ENCODE data around the gene FAM50B. TPM values are rescaled to one million over a fixed set of nuclear protein-coding genes. Genes with fewer than 3 reads are reported as not detected.

The FAM50B gene
- total and polyA plus RNA-seq, 4 donors, result 8.8 to 12.3 (median 11.1) TPM

DNA sequence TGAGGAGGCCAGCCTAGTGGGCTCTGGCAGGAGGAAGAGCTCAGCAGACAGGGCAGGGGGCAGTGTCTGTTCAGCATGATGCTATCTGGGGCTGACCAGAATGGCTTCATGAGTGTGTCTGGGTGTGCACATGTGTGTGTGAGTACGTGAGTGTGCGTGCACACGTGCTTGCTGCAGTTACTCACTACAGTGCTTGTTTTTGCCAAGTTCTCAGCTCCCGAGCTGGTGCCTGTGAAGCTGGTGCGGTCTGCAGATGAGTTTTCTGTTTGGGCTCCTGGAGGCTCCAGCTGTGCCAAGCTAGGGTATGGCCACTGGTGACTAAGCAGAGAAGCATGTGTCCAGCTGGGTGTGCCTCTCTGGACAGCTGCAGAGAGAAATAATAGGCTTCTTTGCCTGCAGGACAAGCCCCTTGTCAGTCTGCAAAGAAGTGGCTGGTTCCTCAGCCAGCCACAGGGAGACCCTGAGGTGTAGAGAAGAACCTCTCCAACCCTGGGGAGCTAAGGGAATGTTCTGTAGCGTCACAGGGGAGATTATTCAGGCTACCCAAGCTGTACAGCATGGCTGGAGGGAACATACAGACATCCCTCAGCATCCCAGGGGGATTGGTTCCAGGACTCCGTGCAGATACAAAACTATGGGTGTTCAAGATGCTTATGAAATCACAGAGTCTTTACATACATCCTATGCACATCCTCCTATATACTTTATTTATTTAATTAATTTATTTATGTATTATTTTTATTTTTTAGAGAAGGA, 40.2 kb upstream of the FAM50B start:
- H3K9ac ChIP-seq (ENCODE audit: low read depth in 1 of 2, low read length in 2 of 2), result no peak overlapping the region
- H3K9me3 ChIP-seq (ENCODE audit: control insufficient read depth in 4 of 4, low read length in 3 of 4), result no peaks in the 10 kb centered on the region
- no peak overlapping the region for H3K27ac ChIP-seq (ENCODE audit: low read depth in 1 of 2, low read length in 2 of 2)
- H3K4me3 ChIP-seq (ENCODE audit: low read depth in 1 of 3, low read length in 3 of 3), result no peak overlapping the region
- H3K27me3 ChIP-seq (ENCODE audit: control insufficient read depth in 4 of 4, insufficient read depth in 4 of 4, low read length in 3 of 4), result no peaks in the 10 kb centered on the region
- WGBS, result 90% methylated on average over 7 of the region's 7 CpGs
- TF ChIP-seq, protein P1, sequence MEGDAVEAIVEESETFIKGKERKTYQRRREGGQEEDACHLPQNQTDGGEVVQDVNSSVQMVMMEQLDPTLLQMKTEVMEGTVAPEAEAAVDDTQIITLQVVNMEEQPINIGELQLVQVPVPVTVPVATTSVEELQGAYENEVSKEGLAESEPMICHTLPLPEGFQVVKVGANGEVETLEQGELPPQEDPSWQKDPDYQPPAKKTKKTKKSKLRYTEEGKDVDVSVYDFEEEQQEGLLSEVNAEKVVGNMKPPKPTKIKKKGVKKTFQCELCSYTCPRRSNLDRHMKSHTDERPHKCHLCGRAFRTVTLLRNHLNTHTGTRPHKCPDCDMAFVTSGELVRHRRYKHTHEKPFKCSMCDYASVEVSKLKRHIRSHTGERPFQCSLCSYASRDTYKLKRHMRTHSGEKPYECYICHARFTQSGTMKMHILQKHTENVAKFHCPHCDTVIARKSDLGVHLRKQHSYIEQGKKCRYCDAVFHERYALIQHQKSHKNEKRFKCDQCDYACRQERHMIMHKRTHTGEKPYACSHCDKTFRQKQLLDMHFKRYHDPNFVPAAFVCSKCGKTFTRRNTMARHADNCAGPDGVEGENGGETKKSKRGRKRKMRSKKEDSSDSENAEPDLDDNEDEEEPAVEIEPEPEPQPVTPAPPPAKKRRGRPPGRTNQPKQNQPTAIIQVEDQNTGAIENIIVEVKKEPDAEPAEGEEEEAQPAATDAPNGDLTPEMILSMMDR (IDR thresholded peaks at IDR 0.05; ENCODE audit: low read depth, low read length, missing input control), result no peak
- no peak for TF ChIP-seq NR2F2 (IDR thresholded peaks at IDR 0.05)
- no peak for TF ChIP-seq EGR1 (IDR thresholded peaks at IDR 0.05; ENCODE audit: low read depth in 2 of 2)
- peak in 1 of 2 donors; percentile 25 for TF ChIP-seq JUND (IDR thresholded peaks at IDR 0.05)
- DNase-seq (ENCODE audit: low spot score), result no peak
- H3K4me1 ChIP-seq (ENCODE audit: control insufficient read depth in 4 of 4, insufficient read depth in 4 of 4, low read length in 3 of 4), result peaks cover 0 to 5% (median 3%) of the 10 kb centered on the region in 4 donors
- H3K36me3 ChIP-seq (ENCODE audit: control insufficient read depth in 4 of 4, insufficient read depth in 3 of 4, low read depth in 1 of 4, low read length in 3 of 4), result no peaks in the 10 kb centered on the region

DNA sequence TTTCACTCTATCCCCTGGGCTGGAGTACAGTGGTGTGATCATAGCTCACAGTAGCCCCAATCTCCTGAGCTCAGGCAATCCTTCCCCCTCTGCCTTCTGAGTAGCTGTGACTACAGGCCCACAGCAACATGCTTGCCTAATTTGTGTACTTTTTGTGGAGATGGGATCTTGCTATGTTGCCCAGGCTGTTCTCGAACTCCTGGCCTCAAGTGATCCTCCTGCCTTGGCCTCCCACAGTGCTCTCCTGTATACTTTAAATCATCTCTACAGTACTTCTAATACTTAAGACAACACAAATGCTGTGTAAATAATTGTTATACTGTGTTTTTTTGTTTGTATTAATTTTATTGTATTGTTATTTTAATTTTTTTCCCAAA, 39.7 kb upstream of the FAM50B start:
- no peak overlapping the region for H3K9ac ChIP-seq (ENCODE audit: low read depth in 1 of 2, low read length in 2 of 2)
- TF ChIP-seq, protein P2, sequence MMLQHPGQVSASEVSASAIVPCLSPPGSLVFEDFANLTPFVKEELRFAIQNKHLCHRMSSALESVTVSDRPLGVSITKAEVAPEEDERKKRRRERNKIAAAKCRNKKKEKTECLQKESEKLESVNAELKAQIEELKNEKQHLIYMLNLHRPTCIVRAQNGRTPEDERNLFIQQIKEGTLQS (IDR thresholded peaks at IDR 0.05), result no peak
- TF ChIP-seq JUND (IDR thresholded peaks at IDR 0.05) (no peak), HNF4G (IDR thresholded peaks at IDR 0.05) (no peak), YY1 (IDR thresholded peaks at IDR 0.05) (no peak), RXRA (IDR thresholded peaks at IDR 0.05) (no peak), FOXA1 (IDR thresholded peaks at IDR 0.05) (no peak)
- TF ChIP-seq, protein P1 (IDR thresholded peaks at IDR 0.05; ENCODE audit: low read depth, low read length, missing input control), result no peak
- TF ChIP-seq, protein P3, sequence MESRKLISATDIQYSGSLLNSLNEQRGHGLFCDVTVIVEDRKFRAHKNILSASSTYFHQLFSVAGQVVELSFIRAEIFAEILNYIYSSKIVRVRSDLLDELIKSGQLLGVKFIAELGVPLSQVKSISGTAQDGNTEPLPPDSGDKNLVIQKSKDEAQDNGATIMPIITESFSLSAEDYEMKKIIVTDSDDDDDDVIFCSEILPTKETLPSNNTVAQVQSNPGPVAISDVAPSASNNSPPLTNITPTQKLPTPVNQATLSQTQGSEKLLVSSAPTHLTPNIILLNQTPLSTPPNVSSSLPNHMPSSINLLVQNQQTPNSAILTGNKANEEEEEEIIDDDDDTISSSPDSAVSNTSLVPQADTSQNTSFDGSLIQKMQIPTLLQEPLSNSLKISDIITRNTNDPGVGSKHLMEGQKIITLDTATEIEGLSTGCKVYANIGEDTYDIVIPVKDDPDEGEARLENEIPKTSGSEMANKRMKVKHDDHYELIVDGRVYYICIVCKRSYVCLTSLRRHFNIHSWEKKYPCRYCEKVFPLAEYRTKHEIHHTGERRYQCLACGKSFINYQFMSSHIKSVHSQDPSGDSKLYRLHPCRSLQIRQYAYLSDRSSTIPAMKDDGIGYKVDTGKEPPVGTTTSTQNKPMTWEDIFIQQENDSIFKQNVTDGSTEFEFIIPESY (IDR thresholded peaks at IDR 0.05), result no peak
- H3K4me1 ChIP-seq (ENCODE audit: control insufficient read depth in 4 of 4, insufficient read depth in 4 of 4, low read length in 3 of 4), result peaks cover 0 to 5% (median 3%) of the 10 kb centered on the region in 4 donors
- H3K27me3 ChIP-seq (ENCODE audit: control insufficient read depth in 4 of 4, insufficient read depth in 4 of 4, low read length in 3 of 4), result no peaks in the 10 kb centered on the region
- no peaks in the 10 kb centered on the region for H3K9me3 ChIP-seq (ENCODE audit: control insufficient read depth in 4 of 4, low read length in 3 of 4)
- H3K36me3 ChIP-seq (ENCODE audit: control insufficient read depth in 4 of 4, insufficient read depth in 3 of 4, low read depth in 1 of 4, low read length in 3 of 4), result no peaks in the 10 kb centered on the region
- H3K27ac ChIP-seq (ENCODE audit: low read depth in 1 of 2, low read length in 2 of 2), result no peak overlapping the region
- no peak for DNase-seq (ENCODE audit: low spot score)
- H3K4me3 ChIP-seq (ENCODE audit: low read depth in 1 of 3, low read length in 3 of 3), result no peak overlapping the region
- WGBS, result 98% methylated on average over 1 of the region's 1 CpG

DNA sequence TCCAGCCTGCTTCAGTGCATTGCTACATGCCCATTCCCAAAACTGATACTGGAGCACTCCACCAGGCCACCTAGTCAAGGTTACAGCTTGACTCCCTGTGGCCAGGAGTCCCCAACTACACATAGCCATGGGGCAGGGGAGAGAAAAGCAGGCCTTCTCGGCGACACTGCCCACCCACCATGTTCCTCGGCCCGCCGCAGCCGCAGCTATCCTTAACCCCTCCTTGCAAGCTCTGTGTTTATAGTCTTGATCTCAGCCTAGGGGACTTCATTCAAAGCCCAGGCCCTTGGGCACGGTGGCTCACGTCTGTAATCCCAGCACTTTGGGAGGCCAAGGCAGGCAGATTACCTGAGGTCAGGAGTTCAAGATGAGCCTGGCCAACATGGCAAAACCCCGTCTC, 39.2 kb upstream of the FAM50B start:
- Histone ChIP-seq H3K4me3 (ENCODE audit: low read depth in 1 of 3, low read length in 3 of 3) (no peak overlapping the region), H3K27me3 (ENCODE audit: control insufficient read depth in 4 of 4, insufficient read depth in 4 of 4, low read length in 3 of 4) (no peaks in the 10 kb centered on the region), H3K4me1 (ENCODE audit: control insufficient read depth in 4 of 4, insufficient read depth in 4 of 4, low read length in 3 of 4) (peaks cover 0 to 5% (median 3%) of the 10 kb centered on the region in 4 donors), H3K9me3 (ENCODE audit: control insufficient read depth in 4 of 4, low read length in 3 of 4) (no peaks in the 10 kb centered on the region), H3K9ac (ENCODE audit: low read depth in 1 of 2, low read length in 2 of 2) (no peak overlapping the region), H3K27ac (ENCODE audit: low read depth in 1 of 2, low read length in 2 of 2) (no peak overlapping the region), H3K36me3 (ENCODE audit: control insufficient read depth in 4 of 4, insufficient read depth in 3 of 4, low read depth in 1 of 4, low read length in 3 of 4) (no peaks in the 10 kb centered on the region)
- 94% methylated on average over 9 of the region's 9 CpGs for WGBS
- TF ChIP-seq FOXA2 (IDR thresholded peaks at IDR 0.05) (no peak), EGR1 (IDR thresholded peaks at IDR 0.05; ENCODE audit: low read depth in 2 of 2) (no peak), JUND (IDR thresholded peaks at IDR 0.05) (no peak), NR2F2 (IDR thresholded peaks at IDR 0.05) (no peak), SP1 (IDR thresholded peaks at IDR 0.05) (no peak)
- TF ChIP-seq, protein P4, sequence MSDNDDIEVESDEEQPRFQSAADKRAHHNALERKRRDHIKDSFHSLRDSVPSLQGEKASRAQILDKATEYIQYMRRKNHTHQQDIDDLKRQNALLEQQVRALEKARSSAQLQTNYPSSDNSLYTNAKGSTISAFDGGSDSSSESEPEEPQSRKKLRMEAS (IDR thresholded peaks at IDR 0.05), result no peak
- TF ChIP-seq, protein P3 (IDR thresholded peaks at IDR 0.05), result no peak
- DNase-seq (ENCODE audit: low spot score), result no peak
